Gastroesophageal sphincter (tissue), 3 donors: ENCODE data around the gene CBX8.

Source experiments
- CTCF ChIP-seq, 4 experiments: fragments of 200-600 bp in 2 of 4; fragments of 450-650 bp in 2 of 4; sonication (generic) in 1 of 4; IDR thresholded peaks; one replicate each; pipeline ENCODE4 v1.5.1; 2017 to 2019; ENCODE audit warnings: antibody characterized with exemption in 4 of 4, mild to moderate bottlenecking in 2 of 4, moderate library complexity in 2 of 4
- EP300 ChIP-seq: sonication (generic); formaldehyde crosslinking; IDR thresholded peaks from one replicate; pipeline ENCODE4 v1.6.1; 2017; ENCODE audit warnings: antibody characterized with exemption, mild to moderate bottlenecking
- POLR2AphosphoS5 ChIP-seq: sonication (generic); formaldehyde crosslinking; IDR thresholded peaks from one replicate; pipeline ENCODE4 v1.6.1; 2017; ENCODE audit warnings: antibody characterized with exemption

GRCh38 chr17:79749958-79750357 is 46.9 kb downstream of the CBX8 start:
- TF ChIP-seq CTCF (IDR thresholded peaks at IDR 0.05), result no peak
- no peak for TF ChIP-seq EP300
- no peak for TF ChIP-seq POLR2AphosphoS5
